Measurements from ENCODE around the gene C17orf113. TPM values are rescaled to one million over a fixed set of nuclear protein-coding genes. Genes with fewer than 3 reads are reported as not detected.

C17orf113 gene
- total and polyA plus RNA-seq, 4 donors: 0.12 to 0.17 (median 0.14) TPM; not detected in 1

- Histone ChIP-seq H3K27me3 (ENCODE audit: control insufficient read depth in 4 of 4, insufficient read depth in 4 of 4, low read length in 3 of 4) (no peaks in the 10 kb centered on the region), H3K4me1 (ENCODE audit: control insufficient read depth in 4 of 4, insufficient read depth in 4 of 4, low read length in 3 of 4) (peaks cover 0 to 5% (median 2%) of the 10 kb centered on the region in 4 donors), H3K4me3 (ENCODE audit: low read depth in 1 of 3, low read length in 3 of 3) (peak overlapping the region in 2 of 3 donors; percentile 6 to 65), H3K9me3 (ENCODE audit: control insufficient read depth in 4 of 4, low read length in 3 of 4) (no peaks in the 10 kb centered on the region), H3K27ac (ENCODE audit: low read depth in 1 of 2, low read length in 2 of 2) (no peak overlapping the region), H3K9ac (ENCODE audit: low read depth in 1 of 2, low read length in 2 of 2) (no peak overlapping the region), H3K36me3 (ENCODE audit: control insufficient read depth in 4 of 4, insufficient read depth in 3 of 4, low read depth in 1 of 4, low read length in 3 of 4) (no peaks in the 10 kb centered on the region)
- no peak for DNase-seq (ENCODE audit: low spot score)
- WGBS: 64% methylated on average over 8 of the region's 8 CpGs
- TF ChIP-seq CTCF (IDR thresholded peaks at IDR 0.05; ENCODE audit: low read depth, low read length, missing input control) (no peak), RXRA (IDR thresholded peaks at IDR 0.05) (peak in 1 of 2 donors; percentile 34), RAD21 (IDR thresholded peaks at IDR 0.05) (no peak), TAF1 (conservative IDR thresholded peaks at IDR 0.05) (no peak), JUND (IDR thresholded peaks at IDR 0.05) (no peak), NR2F2 (IDR thresholded peaks at IDR 0.05) (no peak)
Measured at GRCh38 chr17:42051013-42051400, 606 bp upstream of the C17orf113 start.

GRCh38 chr17:42049834-42050392 is 488 bp downstream of the C17orf113 start:
- WGBS: 6% methylated on average over 7 of the region's 7 CpGs
- Histone ChIP-seq H3K36me3 (ENCODE audit: control insufficient read depth in 4 of 4, insufficient read depth in 3 of 4, low read depth in 1 of 4, low read length in 3 of 4) (no peaks in the 10 kb centered on the region), H3K9me3 (ENCODE audit: control insufficient read depth in 4 of 4, low read length in 3 of 4) (no peaks in the 10 kb centered on the region), H3K4me1 (ENCODE audit: control insufficient read depth in 4 of 4, insufficient read depth in 4 of 4, low read length in 3 of 4) (peaks cover 0 to 5% (median 2%) of the 10 kb centered on the region in 4 donors), H3K4me3 (ENCODE audit: low read depth in 1 of 3, low read length in 3 of 3) (peak overlapping the region in 2 of 3 donors; percentile 45 to 65), H3K27ac (ENCODE audit: low read depth in 1 of 2, low read length in 2 of 2) (no peak overlapping the region), H3K9ac (ENCODE audit: low read depth in 1 of 2, low read length in 2 of 2) (no peak overlapping the region), H3K27me3 (ENCODE audit: control insufficient read depth in 4 of 4, insufficient read depth in 4 of 4, low read length in 3 of 4) (no peaks in the 10 kb centered on the region)
- DNase-seq (ENCODE audit: low spot score): no peak
- TF ChIP-seq YY1 (IDR thresholded peaks at IDR 0.05): no peak
- TF ChIP-seq REST (IDR thresholded peaks at IDR 0.05): no peak
- TF ChIP-seq ZBTB33 (IDR thresholded peaks at IDR 0.05): no peak
- no peak for TF ChIP-seq FOXA2 (IDR thresholded peaks at IDR 0.05)
- TF ChIP-seq FOXA1 (IDR thresholded peaks at IDR 0.05): no peak
- no peak for TF ChIP-seq ATF3 (IDR thresholded peaks at IDR 0.05)
- TF ChIP-seq NR2F2 (IDR thresholded peaks at IDR 0.05): no peak
- no peak for TF ChIP-seq JUND (IDR thresholded peaks at IDR 0.05)
- no peak for TF ChIP-seq EGR1 (IDR thresholded peaks at IDR 0.05; ENCODE audit: low read depth in 2 of 2)
- TF ChIP-seq HNF4G (IDR thresholded peaks at IDR 0.05): no peak
- TF ChIP-seq SP1 (IDR thresholded peaks at IDR 0.05): no peak
- no peak for TF ChIP-seq CTCF (IDR thresholded peaks at IDR 0.05; ENCODE audit: low read depth, low read length, missing input control)
- TF ChIP-seq RXRA (IDR thresholded peaks at IDR 0.05): no peak
- TF ChIP-seq GABPA (IDR thresholded peaks at IDR 0.05 in 1 of 2, conservative IDR thresholded peaks at IDR 0.05 in 1 of 2): no peak
- TF ChIP-seq HNF4A (conservative IDR thresholded peaks at IDR 0.05): no peak
- TF ChIP-seq TAF1 (conservative IDR thresholded peaks at IDR 0.05): no peak
- no peak for TF ChIP-seq RAD21 (IDR thresholded peaks at IDR 0.05)
- TF ChIP-seq MAX (IDR thresholded peaks at IDR 0.05): no peak

Measured in liver (tissue), 9 donors.